ENCODE measurements around the gene HIP1R. TPM values are rescaled to one million over a fixed set of nuclear protein-coding genes. Genes with fewer than 3 reads are reported as not detected.

Gene HIP1R
- total and polyA plus RNA-seq, 2 of the 13 experiments (the other 11 are each of a cell fraction or from before 2014, with no cell fraction given), result 18.4 to 25.5 TPM

DNA sequence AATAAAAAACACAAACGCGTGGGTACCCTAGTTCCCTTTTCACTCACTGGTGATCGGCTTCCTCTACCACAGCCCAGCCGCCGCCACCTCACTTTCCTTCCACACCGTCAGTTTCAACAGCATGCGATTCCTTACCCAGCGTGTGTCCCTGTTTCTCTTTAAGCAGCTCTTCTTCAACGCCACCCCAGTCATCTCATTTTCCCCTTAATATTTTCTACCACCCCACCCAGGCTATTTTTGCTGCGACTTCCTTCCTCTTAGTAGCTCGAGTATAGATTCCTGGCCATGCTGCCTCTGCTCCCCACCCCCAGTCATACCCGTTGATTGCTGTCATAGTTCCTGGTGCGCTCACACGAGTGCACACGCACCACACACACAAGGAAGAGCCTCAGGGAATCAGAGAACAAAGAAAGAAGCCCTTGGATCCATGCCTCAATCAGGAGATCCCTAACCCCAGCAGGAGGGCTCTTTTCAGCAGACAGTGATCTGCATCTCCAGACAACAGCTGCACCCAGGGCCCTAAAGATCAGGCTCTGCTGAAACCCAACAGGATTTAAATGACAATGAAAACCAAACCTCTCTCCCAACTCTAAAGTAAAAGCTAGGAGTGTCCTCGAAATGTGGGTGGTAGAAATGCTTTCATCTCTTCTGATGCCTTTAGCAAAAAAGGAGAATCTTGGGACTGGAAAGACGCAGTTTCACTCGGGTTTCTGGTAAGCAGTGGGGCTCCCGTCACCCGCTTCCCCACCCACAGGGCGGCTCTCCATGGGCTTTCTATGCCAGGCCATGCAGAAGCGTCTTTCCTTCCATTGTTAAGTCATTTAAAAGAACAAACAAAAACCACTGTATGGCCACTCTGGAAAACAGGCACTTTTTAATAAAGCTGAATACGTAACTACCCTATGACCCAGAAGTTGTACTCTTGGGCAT is 36.9 kb downstream of the HIP1R start (continued):
- TF ChIP-seq, protein P1, sequence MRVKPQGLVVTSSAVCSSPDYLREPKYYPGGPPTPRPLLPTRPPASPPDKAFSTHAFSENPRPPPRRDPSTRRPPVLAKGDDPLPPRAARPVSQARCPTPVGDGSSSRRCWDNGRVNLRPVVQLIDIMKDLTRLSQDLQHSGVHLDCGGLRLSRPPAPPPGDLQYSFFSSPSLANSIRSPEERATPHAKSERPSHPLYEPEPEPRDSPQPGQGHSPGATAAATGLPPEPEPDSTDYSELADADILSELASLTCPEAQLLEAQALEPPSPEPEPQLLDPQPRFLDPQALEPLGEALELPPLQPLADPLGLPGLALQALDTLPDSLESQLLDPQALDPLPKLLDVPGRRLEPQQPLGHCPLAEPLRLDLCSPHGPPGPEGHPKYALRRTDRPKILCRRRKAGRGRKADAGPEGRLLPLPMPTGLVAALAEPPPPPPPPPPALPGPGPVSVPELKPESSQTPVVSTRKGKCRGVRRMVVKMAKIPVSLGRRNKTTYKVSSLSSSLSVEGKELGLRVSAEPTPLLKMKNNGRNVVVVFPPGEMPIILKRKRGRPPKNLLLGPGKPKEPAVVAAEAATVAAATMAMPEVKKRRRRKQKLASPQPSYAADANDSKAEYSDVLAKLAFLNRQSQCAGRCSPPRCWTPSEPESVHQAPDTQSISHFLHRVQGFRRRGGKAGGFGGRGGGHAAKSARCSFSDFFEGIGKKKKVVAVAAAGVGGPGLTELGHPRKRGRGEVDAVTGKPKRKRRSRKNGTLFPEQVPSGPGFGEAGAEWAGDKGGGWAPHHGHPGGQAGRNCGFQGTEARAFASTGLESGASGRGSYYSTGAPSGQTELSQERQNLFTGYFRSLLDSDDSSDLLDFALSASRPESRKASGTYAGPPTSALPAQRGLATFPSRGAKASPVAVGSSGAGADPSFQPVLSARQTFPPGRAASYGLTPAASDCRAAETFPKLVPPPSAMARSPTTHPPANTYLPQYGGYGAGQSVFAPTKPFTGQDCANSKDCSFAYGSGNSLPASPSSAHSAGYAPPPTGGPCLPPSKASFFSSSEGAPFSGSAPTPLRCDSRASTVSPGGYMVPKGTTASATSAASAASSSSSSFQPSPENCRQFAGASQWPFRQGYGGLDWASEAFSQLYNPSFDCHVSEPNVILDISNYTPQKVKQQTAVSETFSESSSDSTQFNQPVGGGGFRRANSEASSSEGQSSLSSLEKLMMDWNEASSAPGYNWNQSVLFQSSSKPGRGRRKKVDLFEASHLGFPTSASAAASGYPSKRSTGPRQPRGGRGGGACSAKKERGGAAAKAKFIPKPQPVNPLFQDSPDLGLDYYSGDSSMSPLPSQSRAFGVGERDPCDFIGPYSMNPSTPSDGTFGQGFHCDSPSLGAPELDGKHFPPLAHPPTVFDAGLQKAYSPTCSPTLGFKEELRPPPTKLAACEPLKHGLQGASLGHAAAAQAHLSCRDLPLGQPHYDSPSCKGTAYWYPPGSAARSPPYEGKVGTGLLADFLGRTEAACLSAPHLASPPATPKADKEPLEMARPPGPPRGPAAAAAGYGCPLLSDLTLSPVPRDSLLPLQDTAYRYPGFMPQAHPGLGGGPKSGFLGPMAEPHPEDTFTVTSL (CRISPR knock-in tag; IDR thresholded peaks at IDR 0.05; ENCODE audit: borderline replicate concordance), result no peak
- TF ChIP-seq ATF5 (CRISPR knock-in tag; IDR thresholded peaks at IDR 0.05; ENCODE audit: low read depth), result no peak

GRCh38 chr12:122872815-122873361 is 37.6 kb downstream of the HIP1R start:
- ChIA-PET CTCF (ENCODE audit: low intra/inter-chr PET ratio, low total read pairs) (no interaction called here), POLR2A (no interaction called here)
- WGBS (ENCODE audit: low lambda C conversion rate), result 90% methylated on average over 12 of the region's 12 CpGs
- H4K20me1 ChIP-seq (ENCODE audit: insufficient read depth, low read length), result no peaks in the 10 kb centered on the region
- H3K36me3 ChIP-seq (replicated peaks in 1 of 2; ENCODE audit: control insufficient read depth in 1 of 2, insufficient read depth in 2 of 2, low read length in 2 of 2), result peaks cover 0 to 9% of the 10 kb centered on the region in 2 experiments; a peak in 2 of 5 replicates
- BruUV-seq (replicated peaks), result no TSS peak
- no peak overlapping the region for H3K9ac ChIP-seq (ENCODE audit: insufficient read depth, low read depth, low read length)
- H3K4me1 ChIP-seq (ENCODE audit: insufficient read depth, low read length), result peaks cover 19% of the 10 kb centered on the region
- H3K79me2 ChIP-seq (ENCODE audit: insufficient read depth, low read length), result peaks cover 30% of the 10 kb centered on the region
- TF ChIP-seq, protein P2, sequence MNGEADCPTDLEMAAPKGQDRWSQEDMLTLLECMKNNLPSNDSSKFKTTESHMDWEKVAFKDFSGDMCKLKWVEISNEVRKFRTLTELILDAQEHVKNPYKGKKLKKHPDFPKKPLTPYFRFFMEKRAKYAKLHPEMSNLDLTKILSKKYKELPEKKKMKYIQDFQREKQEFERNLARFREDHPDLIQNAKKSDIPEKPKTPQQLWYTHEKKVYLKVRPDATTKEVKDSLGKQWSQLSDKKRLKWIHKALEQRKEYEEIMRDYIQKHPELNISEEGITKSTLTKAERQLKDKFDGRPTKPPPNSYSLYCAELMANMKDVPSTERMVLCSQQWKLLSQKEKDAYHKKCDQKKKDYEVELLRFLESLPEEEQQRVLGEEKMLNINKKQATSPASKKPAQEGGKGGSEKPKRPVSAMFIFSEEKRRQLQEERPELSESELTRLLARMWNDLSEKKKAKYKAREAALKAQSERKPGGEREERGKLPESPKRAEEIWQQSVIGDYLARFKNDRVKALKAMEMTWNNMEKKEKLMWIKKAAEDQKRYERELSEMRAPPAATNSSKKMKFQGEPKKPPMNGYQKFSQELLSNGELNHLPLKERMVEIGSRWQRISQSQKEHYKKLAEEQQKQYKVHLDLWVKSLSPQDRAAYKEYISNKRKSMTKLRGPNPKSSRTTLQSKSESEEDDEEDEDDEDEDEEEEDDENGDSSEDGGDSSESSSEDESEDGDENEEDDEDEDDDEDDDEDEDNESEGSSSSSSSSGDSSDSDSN (CRISPR knock-in tag; IDR thresholded peaks at IDR 0.05), result no peak
- TF ChIP-seq CENPT (CRISPR knock-in tag; IDR thresholded peaks at IDR 0.05; ENCODE audit: low read depth) (no peak), MAFF (IDR thresholded peaks at IDR 0.05; ENCODE audit: low read depth, low read length) (peak; percentile 47; the same call in 1 of the 2 replicates), MAFK (conservative IDR thresholded peaks at IDR 0.05 in 1 of 2, IDR thresholded peaks at IDR 0.05 in 1 of 2; ENCODE audit: low read length in 2 of 2) (peak; percentile 47 to 60; a peak in 3 of 4 replicates)
- TF ChIP-seq, protein P3, sequence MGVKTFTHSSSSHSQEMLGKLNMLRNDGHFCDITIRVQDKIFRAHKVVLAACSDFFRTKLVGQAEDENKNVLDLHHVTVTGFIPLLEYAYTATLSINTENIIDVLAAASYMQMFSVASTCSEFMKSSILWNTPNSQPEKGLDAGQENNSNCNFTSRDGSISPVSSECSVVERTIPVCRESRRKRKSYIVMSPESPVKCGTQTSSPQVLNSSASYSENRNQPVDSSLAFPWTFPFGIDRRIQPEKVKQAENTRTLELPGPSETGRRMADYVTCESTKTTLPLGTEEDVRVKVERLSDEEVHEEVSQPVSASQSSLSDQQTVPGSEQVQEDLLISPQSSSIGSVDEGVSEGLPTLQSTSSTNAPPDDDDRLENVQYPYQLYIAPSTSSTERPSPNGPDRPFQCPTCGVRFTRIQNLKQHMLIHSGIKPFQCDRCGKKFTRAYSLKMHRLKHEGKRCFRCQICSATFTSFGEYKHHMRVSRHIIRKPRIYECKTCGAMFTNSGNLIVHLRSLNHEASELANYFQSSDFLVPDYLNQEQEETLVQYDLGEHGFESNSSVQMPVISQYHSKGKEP (CRISPR knock-in tag; IDR thresholded peaks at IDR 0.05), result no peak
- intact Hi-C loops (cut with micrococcal nuclease; ENCODE audit: unreplicated experiment) (no loop called here), in situ Hi-C loops (cut with HindIII; ENCODE audit: extremely low pct_ligation_motif_present, low pct_unique_long_range_greater_than_20kb) (loop anchor here (25.0 kb wide), 1 partner anchor 364 kb away; the partner anchor contains the start of genes MPHOSPH9 and MTRFR)
- DNase-seq (ENCODE audit: low spot score) (no peak), FAIRE-seq (no peak), ATAC-seq (no peak)
- no peaks in the 10 kb centered on the region for H3K27me3 ChIP-seq (ENCODE audit: control insufficient read depth in 1 of 2, insufficient read depth in 2 of 2, low read length in 2 of 2)
- H3K9me3 ChIP-seq (ENCODE audit: low read length), result no peaks in the 10 kb centered on the region
- H3K4me2 ChIP-seq (ENCODE audit: low read depth, low read length), result no peak overlapping the region
- no peak overlapping the region for H3K27ac ChIP-seq (ENCODE audit: extremely low read length, insufficient read depth, low read length)
- no peak overlapping the region for H2AFZ ChIP-seq (ENCODE audit: low read length)
- no peak overlapping the region for H3K4me3 ChIP-seq (replicated peaks in 1 of 3; ENCODE audit: insufficient read depth in 1 of 3, low read depth in 2 of 3, low read length in 3 of 3)

Measured in HepG2 (cell line).